ENCODE measurements around the gene SLC7A8.

The SLC7A8 gene

GRCh38 chr14:23164949-23165348 is 18.5 kb downstream of the SLC7A8 start:
- Histone ChIP-seq H3K9ac (ENCODE audit: low read length) (no peak overlapping the region), H3K4me1 (ENCODE audit: control insufficient read depth, insufficient read depth, low read length) (peaks cover 47% of the 10 kb centered on the region), H3K36me3 (ENCODE audit: control insufficient read depth, insufficient read depth, low read length) (no peaks in the 10 kb centered on the region), H3K27me3 (ENCODE audit: control insufficient read depth, insufficient read depth, low read length) (no peaks in the 10 kb centered on the region), H3K9me3 (ENCODE audit: control insufficient read depth, low read length) (no peaks in the 10 kb centered on the region), H3K4me3 (ENCODE audit: low read length) (no peak overlapping the region)

GRCh38 chr14:23164250-23164649 is 19.2 kb downstream of the SLC7A8 start:
- peaks cover 47% of the 10 kb centered on the region for H3K4me1 ChIP-seq (ENCODE audit: control insufficient read depth, insufficient read depth, low read length)
- no peaks in the 10 kb centered on the region for H3K27me3 ChIP-seq (ENCODE audit: control insufficient read depth, insufficient read depth, low read length)
- no peaks in the 10 kb centered on the region for H3K36me3 ChIP-seq (ENCODE audit: control insufficient read depth, insufficient read depth, low read length)
- no peak overlapping the region for H3K4me3 ChIP-seq (ENCODE audit: low read length)
- H3K9ac ChIP-seq (ENCODE audit: low read length) = peak overlapping the region; percentile 48
- H3K9me3 ChIP-seq (ENCODE audit: control insufficient read depth, low read length) = no peaks in the 10 kb centered on the region

- Histone ChIP-seq H3K9me3 (ENCODE audit: control insufficient read depth, low read length) (no peaks in the 10 kb centered on the region), H3K9ac (ENCODE audit: low read length) (peak overlapping the region; percentile 48), H3K4me3 (ENCODE audit: low read length) (no peak overlapping the region), H3K27me3 (ENCODE audit: control insufficient read depth, insufficient read depth, low read length) (no peaks in the 10 kb centered on the region), H3K4me1 (ENCODE audit: control insufficient read depth, insufficient read depth, low read length) (peaks cover 46% of the 10 kb centered on the region), H3K36me3 (ENCODE audit: control insufficient read depth, insufficient read depth, low read length) (no peaks in the 10 kb centered on the region)
Measured at GRCh38 chr14:23163830-23164229, 19.6 kb downstream of the SLC7A8 start.

GRCh38 chr14:23162800-23163199 is 20.7 kb downstream of the SLC7A8 start:
- H3K9ac ChIP-seq (ENCODE audit: low read length) = no peak overlapping the region

GRCh38 chr14:23162005-23162404 is 21.5 kb downstream of the SLC7A8 start:
- Histone ChIP-seq H3K4me3 (ENCODE audit: low read length) (no peak overlapping the region), H3K4me1 (ENCODE audit: control insufficient read depth, insufficient read depth, low read length) (peaks cover 41% of the 10 kb centered on the region), H3K27me3 (ENCODE audit: control insufficient read depth, insufficient read depth, low read length) (no peaks in the 10 kb centered on the region), H3K9ac (ENCODE audit: low read length) (peak overlapping the region; percentile 15), H3K9me3 (ENCODE audit: control insufficient read depth, low read length) (no peaks in the 10 kb centered on the region), H3K36me3 (ENCODE audit: control insufficient read depth, insufficient read depth, low read length) (no peaks in the 10 kb centered on the region)

More at GRCh38 chr14:23162800-23163199, 20.7 kb downstream of the SLC7A8 start:
- no peaks in the 10 kb centered on the region for H3K9me3 ChIP-seq (ENCODE audit: control insufficient read depth, low read length)
- no peaks in the 10 kb centered on the region for H3K27me3 ChIP-seq (ENCODE audit: control insufficient read depth, insufficient read depth, low read length)
- H3K4me3 ChIP-seq (ENCODE audit: low read length) = no peak overlapping the region
- peaks cover 41% of the 10 kb centered on the region for H3K4me1 ChIP-seq (ENCODE audit: control insufficient read depth, insufficient read depth, low read length)
- no peaks in the 10 kb centered on the region for H3K36me3 ChIP-seq (ENCODE audit: control insufficient read depth, insufficient read depth, low read length)

GRCh38 chr14:23160924-23161522 is 22.4 kb downstream of the SLC7A8 start:
- no peaks in the 10 kb centered on the region for H3K9me3 ChIP-seq (ENCODE audit: control insufficient read depth, low read length)
- no peaks in the 10 kb centered on the region for H3K27me3 ChIP-seq (ENCODE audit: control insufficient read depth, insufficient read depth, low read length)
- H3K4me1 ChIP-seq (ENCODE audit: control insufficient read depth, insufficient read depth, low read length) = peaks cover 42% of the 10 kb centered on the region
- no peaks in the 10 kb centered on the region for H3K36me3 ChIP-seq (ENCODE audit: control insufficient read depth, insufficient read depth, low read length)
- no peak overlapping the region for H3K4me3 ChIP-seq (ENCODE audit: low read length)
- H3K9ac ChIP-seq (ENCODE audit: low read length) = no peak overlapping the region

GRCh38 chr14:23159532-23159931 is 23.9 kb downstream of the SLC7A8 start:
- H3K36me3 ChIP-seq (ENCODE audit: control insufficient read depth, insufficient read depth, low read length) = no peaks in the 10 kb centered on the region
- H3K9me3 ChIP-seq (ENCODE audit: control insufficient read depth, low read length) = no peaks in the 10 kb centered on the region
- H3K27me3 ChIP-seq (ENCODE audit: control insufficient read depth, insufficient read depth, low read length) = no peaks in the 10 kb centered on the region
- H3K4me3 ChIP-seq (ENCODE audit: low read length) = no peak overlapping the region
- no peak overlapping the region for H3K9ac ChIP-seq (ENCODE audit: low read length)
- peaks cover 53% of the 10 kb centered on the region for H3K4me1 ChIP-seq (ENCODE audit: control insufficient read depth, insufficient read depth, low read length)

- H3K27me3 ChIP-seq (ENCODE audit: control insufficient read depth, insufficient read depth, low read length) = no peaks in the 10 kb centered on the region
- peaks cover 55% of the 10 kb centered on the region for H3K4me1 ChIP-seq (ENCODE audit: control insufficient read depth, insufficient read depth, low read length)
- no peaks in the 10 kb centered on the region for H3K9me3 ChIP-seq (ENCODE audit: control insufficient read depth, low read length)
- no peak overlapping the region for H3K9ac ChIP-seq (ENCODE audit: low read length)
- no peaks in the 10 kb centered on the region for H3K36me3 ChIP-seq (ENCODE audit: control insufficient read depth, insufficient read depth, low read length)
- H3K4me3 ChIP-seq (ENCODE audit: low read length) = no peak overlapping the region
Measured at GRCh38 chr14:23158779-23159178, 24.7 kb downstream of the SLC7A8 start.

- H3K4me3 ChIP-seq (ENCODE audit: low read length) = no peak overlapping the region
- H3K4me1 ChIP-seq (ENCODE audit: control insufficient read depth, insufficient read depth, low read length) = peaks cover 56% of the 10 kb centered on the region
Measured at GRCh38 chr14:23154964-23155587, 28.4 kb downstream of the SLC7A8 start.

GRCh38 chr14:23153851-23154796 is 29.3 kb downstream of the SLC7A8 start:
- Histone ChIP-seq H3K9me3 (ENCODE audit: control insufficient read depth, low read length) (no peaks in the 10 kb centered on the region), H3K9ac (ENCODE audit: low read length) (peak overlapping the region; percentile 56), H3K4me3 (ENCODE audit: low read length) (peak overlapping the region; percentile 15), H3K36me3 (ENCODE audit: control insufficient read depth, insufficient read depth, low read length) (no peaks in the 10 kb centered on the region), H3K27me3 (ENCODE audit: control insufficient read depth, insufficient read depth, low read length) (no peaks in the 10 kb centered on the region), H3K4me1 (ENCODE audit: control insufficient read depth, insufficient read depth, low read length) (peaks cover 66% of the 10 kb centered on the region)

More at GRCh38 chr14:23154964-23155587, 28.4 kb downstream of the SLC7A8 start:
- Histone ChIP-seq H3K9me3 (ENCODE audit: control insufficient read depth, low read length) (no peaks in the 10 kb centered on the region), H3K36me3 (ENCODE audit: control insufficient read depth, insufficient read depth, low read length) (no peaks in the 10 kb centered on the region), H3K9ac (ENCODE audit: low read length) (peak overlapping the region; percentile 56), H3K27me3 (ENCODE audit: control insufficient read depth, insufficient read depth, low read length) (no peaks in the 10 kb centered on the region)

GRCh38 chr14:23151342-23151741 is 32.1 kb downstream of the SLC7A8 start:
- Histone ChIP-seq H3K4me3 (ENCODE audit: low read length) (no peak overlapping the region), H3K27me3 (ENCODE audit: control insufficient read depth, insufficient read depth, low read length) (no peaks in the 10 kb centered on the region), H3K36me3 (ENCODE audit: control insufficient read depth, insufficient read depth, low read length) (no peaks in the 10 kb centered on the region), H3K9me3 (ENCODE audit: control insufficient read depth, low read length) (no peaks in the 10 kb centered on the region), H3K4me1 (ENCODE audit: control insufficient read depth, insufficient read depth, low read length) (peaks cover 81% of the 10 kb centered on the region), H3K9ac (ENCODE audit: low read length) (no peak overlapping the region)

GRCh38 chr14:23149745-23150144 is 33.7 kb downstream of the SLC7A8 start:
- Histone ChIP-seq H3K4me1 (ENCODE audit: control insufficient read depth, insufficient read depth, low read length) (peaks cover 75% of the 10 kb centered on the region), H3K4me3 (ENCODE audit: low read length) (no peak overlapping the region), H3K27me3 (ENCODE audit: control insufficient read depth, insufficient read depth, low read length) (no peaks in the 10 kb centered on the region), H3K9me3 (ENCODE audit: control insufficient read depth, low read length) (no peaks in the 10 kb centered on the region), H3K9ac (ENCODE audit: low read length) (no peak overlapping the region), H3K36me3 (ENCODE audit: control insufficient read depth, insufficient read depth, low read length) (no peaks in the 10 kb centered on the region)

Measured in mucosa of stomach (tissue), 1 donor.